CD4-positive, alpha-beta T cell treated with Interleukin-15 for 1 hour (primary cell): ENCODE results near the gene DMTF1.
A peak's percentile ranks its signal among the peaks of the same experiment; 100 is the strongest.

Source experiments
- DNase-seq: peaks from one replicate; pipeline ENCODE4 v3.0.0-alpha.2; 2020

DMTF1 gene

GRCh38 chr7:87146740-87147386, 5.4 kb upstream of the DMTF1 start:
- DNase-seq = no peak

GRCh38 chr7:87147500-87147899, 4.8 kb upstream of the DMTF1 start:
- DNase-seq = no peak

- DNase-seq = no peak
These were observed 3.8 kb upstream of the DMTF1 start for GRCh38 chr7:87148332-87148955.

- DNase-seq = no peak
These were observed 1.1 kb upstream of the DMTF1 start for GRCh38 chr7:87151002-87151728.

- no peak for DNase-seq
These were observed 533 bp upstream of the DMTF1 start for GRCh38 chr7:87151729-87152111.

GRCh38 chr7:87152897-87153641, 816 bp downstream of the DMTF1 start:
- DNase-seq = peak; percentile 23

GRCh38 chr7:87154166-87154565, 1.9 kb downstream of the DMTF1 start:
- no peak for DNase-seq

GRCh38 chr7:87154569-87154968, 2.3 kb downstream of the DMTF1 start:
- no peak for DNase-seq

GRCh38 chr7:87155788-87156187, 3.5 kb downstream of the DMTF1 start:
- DNase-seq = no peak

GRCh38 chr7:87156709-87157108, 4.5 kb downstream of the DMTF1 start:
- no peak for DNase-seq

- DNase-seq = no peak
These were observed 7.3 kb downstream of the DMTF1 start for GRCh38 chr7:87159538-87159937.

- DNase-seq = no peak
These were observed 12.2 kb downstream of the DMTF1 start for GRCh38 chr7:87164433-87164832.

- no peak for DNase-seq
These were observed 18.6 kb downstream of the DMTF1 start for GRCh38 chr7:87170828-87171227.

- no peak for DNase-seq
These were observed 19.2 kb downstream of the DMTF1 start for GRCh38 chr7:87171282-87171934.

GRCh38 chr7:87173471-87173870, 21.2 kb downstream of the DMTF1 start:
- no peak for DNase-seq

GRCh38 chr7:87178320-87178719, 26.1 kb downstream of the DMTF1 start:
- DNase-seq = no peak

- no peak for DNase-seq
These were observed 26.9 kb downstream of the DMTF1 start for GRCh38 chr7:87179180-87179579.

GRCh38 chr7:87187120-87187519, 34.9 kb downstream of the DMTF1 start:
- no peak for DNase-seq

- DNase-seq = no peak
These were observed 36.7 kb downstream of the DMTF1 start for GRCh38 chr7:87188930-87189329.

- DNase-seq = no peak
These were observed 38.5 kb downstream of the DMTF1 start for GRCh38 chr7:87190783-87191182.

- DNase-seq = no peak
These were observed 40.7 kb downstream of the DMTF1 start for GRCh38 chr7:87192784-87193487.

- no peak for DNase-seq
These were observed 41.7 kb downstream of the DMTF1 start for GRCh38 chr7:87193912-87194311.
